GM12875 (cell line): Measurements from ENCODE around the gene ZFP36L2.

Experiments
- H3K4me3 ChIP-seq: one replicate; pipeline ENCODE4 v1.5.1; 2011; ENCODE audit warnings: low read depth, low read length, control low read depth
- TF ChIP-seq, protein P1 (sequence below): IDR thresholded peaks from 2 replicates; pipeline ENCODE4 v1.5.1; 2011; ENCODE audit warnings: low read depth, mild to moderate bottlenecking, control low read depth, inconsistent platforms, low read length, moderate library complexity, borderline replicate concordance; ENCODE audit not compliant: insufficient read depth

Gene ZFP36L2

DNA sequence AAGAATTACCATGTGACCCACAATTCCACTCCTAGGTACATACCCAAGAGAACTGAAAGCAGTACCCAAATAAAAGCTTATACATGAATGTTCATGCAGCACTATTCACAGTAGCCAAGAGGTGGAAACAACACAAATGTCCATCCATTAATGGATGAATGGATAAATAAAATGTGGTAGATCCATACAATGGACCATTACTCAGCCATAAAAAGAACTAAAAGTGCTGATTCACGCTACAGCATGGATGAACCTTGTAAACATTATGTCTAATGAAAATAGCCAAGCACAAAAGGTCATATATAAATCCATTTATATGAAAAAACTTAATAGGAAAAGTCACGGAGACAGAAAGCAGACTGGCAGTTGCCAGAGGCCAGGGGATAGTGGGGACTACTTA lies 23.6 kb upstream of the ZFP36L2 start:
- no peak overlapping the region for H3K4me3 ChIP-seq
- TF ChIP-seq, protein P1, sequence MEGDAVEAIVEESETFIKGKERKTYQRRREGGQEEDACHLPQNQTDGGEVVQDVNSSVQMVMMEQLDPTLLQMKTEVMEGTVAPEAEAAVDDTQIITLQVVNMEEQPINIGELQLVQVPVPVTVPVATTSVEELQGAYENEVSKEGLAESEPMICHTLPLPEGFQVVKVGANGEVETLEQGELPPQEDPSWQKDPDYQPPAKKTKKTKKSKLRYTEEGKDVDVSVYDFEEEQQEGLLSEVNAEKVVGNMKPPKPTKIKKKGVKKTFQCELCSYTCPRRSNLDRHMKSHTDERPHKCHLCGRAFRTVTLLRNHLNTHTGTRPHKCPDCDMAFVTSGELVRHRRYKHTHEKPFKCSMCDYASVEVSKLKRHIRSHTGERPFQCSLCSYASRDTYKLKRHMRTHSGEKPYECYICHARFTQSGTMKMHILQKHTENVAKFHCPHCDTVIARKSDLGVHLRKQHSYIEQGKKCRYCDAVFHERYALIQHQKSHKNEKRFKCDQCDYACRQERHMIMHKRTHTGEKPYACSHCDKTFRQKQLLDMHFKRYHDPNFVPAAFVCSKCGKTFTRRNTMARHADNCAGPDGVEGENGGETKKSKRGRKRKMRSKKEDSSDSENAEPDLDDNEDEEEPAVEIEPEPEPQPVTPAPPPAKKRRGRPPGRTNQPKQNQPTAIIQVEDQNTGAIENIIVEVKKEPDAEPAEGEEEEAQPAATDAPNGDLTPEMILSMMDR = no peak

DNA sequence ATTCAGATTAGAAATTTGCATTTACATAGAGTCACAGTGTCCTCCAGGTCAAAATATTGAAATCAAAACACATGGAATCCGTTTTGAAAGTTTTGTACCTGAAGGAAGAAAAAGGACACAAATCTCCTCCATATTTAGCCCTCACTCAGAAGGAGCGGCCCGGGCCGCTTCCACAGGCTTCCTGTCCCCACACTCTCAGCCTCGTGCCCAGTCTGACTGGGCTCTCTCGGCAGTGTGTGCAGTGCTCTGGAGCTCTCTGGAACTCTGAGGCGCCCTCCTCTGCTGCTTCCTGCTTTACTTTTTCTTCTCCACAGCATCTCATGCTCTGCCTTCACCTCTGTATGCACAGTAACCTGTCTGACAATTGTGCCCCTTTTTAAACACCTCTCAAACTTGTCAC lies 22.2 kb upstream of the ZFP36L2 start:
- H3K4me3 ChIP-seq = no peak overlapping the region
- TF ChIP-seq, protein P1 = no peak

DNA sequence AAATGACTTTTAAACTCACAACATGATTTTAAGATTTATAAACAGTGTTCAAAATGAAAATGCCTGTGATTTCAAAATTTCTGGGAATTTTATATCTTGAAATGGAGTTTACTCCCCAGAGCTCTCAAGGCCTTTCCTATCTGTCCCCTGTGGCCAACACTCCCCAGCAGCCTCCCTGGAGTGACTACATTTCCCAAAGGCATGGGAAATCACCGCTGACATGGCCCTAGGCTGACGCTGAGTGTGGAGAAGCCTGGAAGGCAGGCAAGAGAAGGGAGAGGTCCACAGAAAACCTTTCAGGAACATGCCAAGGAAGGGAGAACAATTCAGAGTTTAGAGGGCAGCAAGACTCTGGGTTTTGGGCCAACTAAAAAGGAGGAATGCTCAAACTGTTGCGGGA lies 20.2 kb upstream of the ZFP36L2 start:
- TF ChIP-seq, protein P1 = no peak
- no peak overlapping the region for H3K4me3 ChIP-seq

DNA sequence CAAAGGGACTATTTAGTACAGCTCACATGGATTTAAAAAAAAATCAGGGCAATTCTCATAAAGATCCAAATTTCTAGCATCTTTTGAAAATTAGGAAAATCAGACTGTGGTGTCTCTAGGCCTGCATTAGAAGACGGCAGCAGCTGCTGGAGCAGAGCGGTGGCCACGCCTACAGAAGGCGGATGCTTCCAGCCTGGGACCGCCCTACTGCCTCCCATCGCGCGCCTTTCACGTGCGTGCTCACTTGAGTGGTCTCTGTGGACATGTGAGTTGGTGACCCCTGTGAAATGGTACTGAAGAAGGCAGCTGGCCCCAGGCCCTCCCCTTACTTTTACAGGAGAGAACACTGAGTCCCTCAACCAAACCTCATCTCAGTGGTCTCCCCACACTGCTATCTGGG lies 15.2 kb upstream of the ZFP36L2 start:
- H3K4me3 ChIP-seq = no peak overlapping the region
- TF ChIP-seq, protein P1 = no peak

DNA sequence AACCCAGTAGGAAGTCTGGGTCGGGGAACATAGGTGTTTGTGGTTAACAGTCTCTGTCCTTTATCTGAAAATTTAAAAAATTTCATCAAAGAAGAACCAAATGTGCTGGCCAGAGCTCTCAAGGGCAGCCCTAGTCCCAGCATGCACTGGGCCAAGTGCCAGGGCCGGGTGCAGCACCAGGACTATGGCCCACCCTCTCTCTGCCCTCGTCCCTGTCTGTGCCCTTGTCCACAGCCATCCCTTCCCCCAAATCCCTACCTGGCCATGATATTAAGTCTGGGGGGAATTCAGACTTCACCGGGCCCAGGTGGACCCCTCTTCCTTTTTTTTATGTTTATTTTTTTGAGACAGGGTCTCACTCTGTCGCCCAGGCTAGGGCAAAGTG lies 14.4 kb upstream of the ZFP36L2 start:
- no peak overlapping the region for H3K4me3 ChIP-seq
- TF ChIP-seq, protein P1 = no peak

DNA sequence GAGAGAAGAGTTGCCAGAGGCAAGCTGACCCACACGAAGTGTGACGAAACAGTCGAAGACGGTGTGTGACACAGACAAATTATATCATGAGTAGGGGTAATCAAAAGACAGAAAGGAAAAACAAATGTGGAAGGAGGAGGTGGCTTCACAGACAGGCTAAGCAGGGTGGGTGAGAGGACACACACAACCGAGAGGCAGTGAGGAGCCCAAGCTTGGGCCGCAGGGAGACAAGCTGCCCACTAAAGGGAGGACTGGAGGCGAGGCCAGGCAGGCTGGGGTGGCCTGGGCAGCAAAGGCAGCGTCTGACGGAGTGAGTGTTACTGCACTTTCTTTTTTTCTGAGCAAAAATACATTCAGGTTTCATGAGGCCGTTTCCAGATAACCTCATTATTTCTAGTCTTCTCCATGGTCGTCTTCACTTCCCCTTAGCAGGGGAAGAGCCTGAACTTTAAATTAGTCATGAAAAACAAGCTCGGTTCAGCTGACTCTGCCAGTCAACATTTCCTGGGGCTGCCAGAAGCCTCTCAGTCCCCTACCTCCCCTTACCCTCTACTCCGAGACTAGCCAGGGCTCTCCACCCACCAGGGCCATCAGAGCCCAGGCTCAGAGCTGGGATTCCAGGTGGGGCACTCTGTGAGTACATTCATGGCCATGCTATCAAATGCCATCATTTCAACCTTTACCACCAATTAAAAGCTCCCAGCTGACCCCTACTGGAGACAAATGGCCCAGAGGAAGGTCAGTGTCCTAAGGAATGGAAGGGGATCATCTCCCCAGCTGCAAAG lies 13.8 kb upstream of the ZFP36L2 start:
- H3K4me3 ChIP-seq = no peak overlapping the region
- TF ChIP-seq, protein P1 = peak; percentile 19; the same call in 1 of the 2 replicates

DNA sequence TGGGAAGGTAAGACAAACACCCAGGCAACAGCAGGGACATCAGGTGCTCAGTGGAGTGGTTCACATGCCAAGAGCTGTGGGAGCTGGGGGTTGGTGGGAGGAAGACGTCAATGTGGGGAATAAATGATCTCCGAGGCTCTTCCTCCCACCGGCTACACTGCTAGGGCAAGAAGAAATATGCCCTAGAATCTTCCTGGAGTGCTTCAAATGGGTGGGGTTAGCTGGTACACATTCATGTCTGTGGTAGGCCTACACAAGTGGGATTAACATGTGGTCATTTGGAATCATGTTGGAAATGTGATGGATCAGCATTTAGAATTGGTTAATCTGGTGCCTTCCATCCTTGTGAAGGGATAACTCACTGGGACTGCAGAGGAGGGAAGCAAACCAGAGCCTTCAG lies 12.4 kb upstream of the ZFP36L2 start:
- H3K4me3 ChIP-seq = no peak overlapping the region
- TF ChIP-seq, protein P1 = no peak
